ENCODE results near the gene TRPM3.

GRCh38 chr9:70688704-70689103 lies 432.7 kb downstream of the TRPM3 start:
- TF ChIP-seq CTCF (conservative IDR thresholded peaks at IDR 0.05), result no peak
- TF ChIP-seq EZH2 (IDR thresholded peaks at IDR 0.05; ENCODE audit: low read depth), result no peak
